Smooth muscle cell (in vitro differentiated cells): ENCODE measurements around the gene PGBD2. TPM values are rescaled to one million over a fixed set of nuclear protein-coding genes. Genes with fewer than 3 reads are reported as not detected.

Source experiments
- DNase-seq: peaks from one replicate; lab custom pipeline; 2025; ENCODE audit not compliant: unreplicated experiment; lab: John Stamatoyannopoulos, UW
- H2AFZ ChIP-seq: fragments of 200-600 bp; sonication (generic); 2 replicates; pipeline ENCODE4 v1.6.0; 2016; ENCODE audit warnings: antibody characterized with exemption, low read depth, mild to moderate bottlenecking
- H3F3A ChIP-seq: fragments of 200-600 bp; sonication (generic); 2 replicates; pipeline ENCODE4 v1.6.0; 2017; ENCODE audit warnings: antibody characterized with exemption, low read depth
- H3K27ac ChIP-seq: fragments of 200-600 bp; sonication (generic); 2 replicates; pipeline ENCODE4 v1.5.1; 2016; ENCODE audit warnings: low read depth, mild to moderate bottlenecking
- H3K27me3 ChIP-seq: fragments of 200-600 bp; sonication (generic); 2 replicates; pipeline ENCODE4 v1.6.1; 2016; ENCODE audit warnings: low read depth, mild to moderate bottlenecking
- H3K36me3 ChIP-seq: fragments of 200-600 bp; sonication (generic); 2 replicates; pipeline ENCODE4 v1.5.1; 2016; ENCODE audit warnings: low read depth
- H3K4me1 ChIP-seq: fragments of 200-600 bp; sonication (generic); 2 replicates; pipeline ENCODE4 v1.5.1; 2016; ENCODE audit warnings: low read depth
- H3K4me2 ChIP-seq: fragments of 200-600 bp; sonication (generic); 2 replicates; pipeline ENCODE4 v1.6.0; 2016; ENCODE audit warnings: mild to moderate bottlenecking
- H3K4me3 ChIP-seq: fragments of 200-600 bp; sonication (generic); 2 replicates; pipeline ENCODE4 v1.5.1; 2016; ENCODE audit warnings: mild to moderate bottlenecking
- H3K79me2 ChIP-seq: fragments of 200-600 bp; sonication (generic); 2 replicates; pipeline ENCODE4 v1.6.0; 2016; ENCODE audit warnings: low read depth, mild to moderate bottlenecking
- H3K9ac ChIP-seq: fragments of 200-600 bp; sonication (generic); 2 replicates; pipeline ENCODE4 v1.6.0; 2016; ENCODE audit warnings: low read depth
- H3K9me3 ChIP-seq: fragments of 200-600 bp; sonication (generic); replicated peaks from 2 replicates; pipeline ENCODE4 v1.5.1; 2016; ENCODE audit warnings: low read depth
- H4K20me1 ChIP-seq: fragments of 200-600 bp; sonication (generic); 2 replicates; pipeline ENCODE4 v1.6.0; 2016; ENCODE audit warnings: low read depth
- WGBS: methylation state at CpG from one replicate; pipeline ENCODE4 v1.1.7; 2016; ENCODE audit warnings: low lambda C conversion rate; 5-methylcytosine and 5-hydroxymethylcytosine counted together
- polyA plus RNA-seq: library from polyadenylated mRNA; unstranded; fragments of >200 nt; fragmentation: Nextera tagmentation; extraction: Ambion mirVana; gene quantifications from 2 replicates; pipeline ENCODE4 v1.2.1, GENCODE V29; 2016
- total RNA-seq: library from RNA; depleted of rRNA; stranded (reverse); fragments of >200 nt; gene quantifications from 2 replicates; pipeline ENCODE4 v1.2.3, GENCODE V29; 2014
- TF ChIP-seq, protein P1 (sequence below): fragments of 200-600 bp; sonication (generic); IDR thresholded peaks from 2 replicates; pipeline ENCODE4 v1.5.1; 2017; ENCODE audit warnings: borderline replicate concordance, mild to moderate bottlenecking, antibody characterized with exemption; ENCODE audit not compliant: insufficient read depth, poor library complexity, severe bottlenecking

The PGBD2 gene
- total and polyA plus RNA-seq, 2 experiments from 2014 or later: 2.3 to 4.0 TPM

DNA sequence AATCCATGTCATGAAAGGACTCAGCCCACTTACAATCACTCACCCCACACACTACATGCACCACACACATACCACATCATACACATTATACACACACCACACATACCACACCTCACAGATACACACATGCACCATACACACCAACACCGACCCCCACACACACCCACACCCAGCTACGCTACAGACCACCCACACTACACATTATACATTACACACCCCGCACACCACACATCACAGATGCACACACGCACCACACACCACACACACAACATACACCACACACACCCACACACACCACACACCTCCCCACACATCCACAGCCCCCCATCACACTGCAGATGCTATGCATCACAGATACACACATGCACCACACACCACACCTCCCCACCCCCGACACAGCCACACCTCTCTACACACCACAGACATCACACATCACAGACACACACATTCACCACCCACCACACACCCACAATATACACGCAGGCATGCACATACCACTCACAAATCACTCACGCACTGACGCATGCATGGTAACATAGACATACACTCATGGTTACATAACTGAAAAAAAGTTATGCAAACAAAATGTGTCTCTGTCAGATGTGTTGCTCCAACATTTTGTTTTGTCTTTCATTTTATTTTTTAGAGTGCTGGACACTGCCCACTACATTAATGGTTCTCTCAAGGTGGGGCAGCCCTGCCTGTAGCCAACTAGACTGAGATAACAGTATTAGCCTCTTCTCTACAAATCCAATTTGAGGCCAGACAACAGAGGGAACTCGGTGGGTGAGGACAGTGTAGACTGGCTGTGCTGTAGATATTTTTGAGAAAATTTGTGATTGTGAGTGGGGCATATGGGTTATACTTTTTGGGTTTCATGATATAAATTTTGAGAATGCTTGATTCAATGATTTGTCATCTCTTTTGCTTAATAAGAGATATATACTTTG, 15.2 kb upstream of the PGBD2 start:
- peaks cover 20% of the 10 kb centered on the region for H3K4me1 ChIP-seq
- no peaks in the 10 kb centered on the region for H3K36me3 ChIP-seq
- H3K4me3 ChIP-seq: no peak overlapping the region
- H3K4me2 ChIP-seq: no peak overlapping the region
- H4K20me1 ChIP-seq: no peaks in the 10 kb centered on the region
- H3K27me3 ChIP-seq: no peaks in the 10 kb centered on the region
- no peaks in the 10 kb centered on the region for H3F3A ChIP-seq
- H3K9me3 ChIP-seq: no peaks in the 10 kb centered on the region
- H3K9ac ChIP-seq: no peak overlapping the region
- 93% methylated on average over 9 of the region's 9 CpGs for WGBS
- TF ChIP-seq, protein P1, sequence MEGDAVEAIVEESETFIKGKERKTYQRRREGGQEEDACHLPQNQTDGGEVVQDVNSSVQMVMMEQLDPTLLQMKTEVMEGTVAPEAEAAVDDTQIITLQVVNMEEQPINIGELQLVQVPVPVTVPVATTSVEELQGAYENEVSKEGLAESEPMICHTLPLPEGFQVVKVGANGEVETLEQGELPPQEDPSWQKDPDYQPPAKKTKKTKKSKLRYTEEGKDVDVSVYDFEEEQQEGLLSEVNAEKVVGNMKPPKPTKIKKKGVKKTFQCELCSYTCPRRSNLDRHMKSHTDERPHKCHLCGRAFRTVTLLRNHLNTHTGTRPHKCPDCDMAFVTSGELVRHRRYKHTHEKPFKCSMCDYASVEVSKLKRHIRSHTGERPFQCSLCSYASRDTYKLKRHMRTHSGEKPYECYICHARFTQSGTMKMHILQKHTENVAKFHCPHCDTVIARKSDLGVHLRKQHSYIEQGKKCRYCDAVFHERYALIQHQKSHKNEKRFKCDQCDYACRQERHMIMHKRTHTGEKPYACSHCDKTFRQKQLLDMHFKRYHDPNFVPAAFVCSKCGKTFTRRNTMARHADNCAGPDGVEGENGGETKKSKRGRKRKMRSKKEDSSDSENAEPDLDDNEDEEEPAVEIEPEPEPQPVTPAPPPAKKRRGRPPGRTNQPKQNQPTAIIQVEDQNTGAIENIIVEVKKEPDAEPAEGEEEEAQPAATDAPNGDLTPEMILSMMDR: no peak
- H3K79me2 ChIP-seq: no peaks in the 10 kb centered on the region
- no peak overlapping the region for H3K27ac ChIP-seq
- no peak overlapping the region for H2AFZ ChIP-seq
- DNase-seq: no peak

DNA sequence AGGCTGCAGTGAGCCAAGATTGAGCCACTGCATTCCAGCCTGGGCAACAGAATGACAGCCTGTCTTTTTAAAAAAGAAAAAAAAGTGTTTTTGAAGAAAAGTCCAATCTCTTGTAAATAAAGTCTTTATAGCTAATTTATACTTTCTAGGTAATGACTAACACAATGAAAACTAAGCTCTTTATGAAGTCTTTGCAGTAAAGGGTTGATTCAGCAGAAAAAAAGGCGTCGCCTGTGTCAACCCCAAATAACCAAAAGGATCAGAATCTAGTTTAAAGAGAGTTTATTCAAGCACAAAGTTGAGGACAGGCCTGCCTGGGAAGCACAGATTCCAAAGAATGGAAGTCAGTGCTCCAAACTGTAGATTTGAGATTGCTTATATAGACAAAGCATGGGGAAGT, 14.3 kb upstream of the PGBD2 start:
- no peaks in the 10 kb centered on the region for H4K20me1 ChIP-seq

DNA sequence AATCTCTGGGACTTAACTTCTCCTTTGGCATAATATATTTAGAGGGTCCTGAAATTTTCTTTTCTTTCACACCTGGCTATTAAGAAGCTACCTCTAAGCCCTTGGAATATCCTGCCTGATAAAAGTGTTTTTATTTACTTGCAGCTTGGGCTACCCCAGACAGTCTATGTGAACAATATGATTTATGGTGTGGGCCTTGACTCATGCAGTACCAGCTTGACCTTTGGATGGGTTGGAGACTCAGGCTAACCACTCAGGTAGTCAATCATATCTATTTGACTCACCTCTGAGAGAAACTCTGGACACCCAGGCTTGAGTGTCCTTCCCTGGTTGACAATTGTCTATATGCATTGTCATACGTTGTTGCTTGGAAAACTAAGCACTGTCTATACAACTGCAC, 13.4 kb upstream of the PGBD2 start:
- H3K4me1 ChIP-seq: peaks cover 6% of the 10 kb centered on the region
- H3K9ac ChIP-seq: no peak overlapping the region
- no peaks in the 10 kb centered on the region for H3K36me3 ChIP-seq
- H3K4me3 ChIP-seq: no peak overlapping the region
- no peaks in the 10 kb centered on the region for H3K79me2 ChIP-seq
- no peaks in the 10 kb centered on the region for H3K27me3 ChIP-seq
- H2AFZ ChIP-seq: no peak overlapping the region
- TF ChIP-seq, protein P1: no peak
- H4K20me1 ChIP-seq: no peaks in the 10 kb centered on the region
- no peak overlapping the region for H3K4me2 ChIP-seq
- no peak overlapping the region for H3K27ac ChIP-seq
- no peaks in the 10 kb centered on the region for H3F3A ChIP-seq
- no peaks in the 10 kb centered on the region for H3K9me3 ChIP-seq
- WGBS: 82% methylated on average over 1 of the region's 1 CpG
- DNase-seq: no peak

More for the DNA sequence above, 14.3 kb upstream of the PGBD2 start:
- Histone ChIP-seq H3K4me1 (peaks cover 11% of the 10 kb centered on the region), H3K27ac (no peak overlapping the region), H3K27me3 (no peaks in the 10 kb centered on the region), H3K36me3 (no peaks in the 10 kb centered on the region), H3K9ac (no peak overlapping the region), H3F3A (no peaks in the 10 kb centered on the region), H3K79me2 (no peaks in the 10 kb centered on the region), H2AFZ (no peak overlapping the region), H3K9me3 (no peaks in the 10 kb centered on the region), H3K4me3 (no peak overlapping the region), H3K4me2 (no peak overlapping the region)
- 93% methylated on average over 2 of the region's 2 CpGs for WGBS
- DNase-seq: no peak
- TF ChIP-seq, protein P1: no peak
